HG03469 (cell line): ENCODE data around the gene FNDC3B.

Source experiments
- ATAC-seq: cut with Tn5 transposase; IDR thresholded peaks from one replicate; pipeline ENCODE4 v1.9.1; 2021; ENCODE audit warnings: mild to moderate bottlenecking, moderate library complexity, moderate number of reproducible peaks; ENCODE audit not compliant: unreplicated experiment

The FNDC3B gene

DNA sequence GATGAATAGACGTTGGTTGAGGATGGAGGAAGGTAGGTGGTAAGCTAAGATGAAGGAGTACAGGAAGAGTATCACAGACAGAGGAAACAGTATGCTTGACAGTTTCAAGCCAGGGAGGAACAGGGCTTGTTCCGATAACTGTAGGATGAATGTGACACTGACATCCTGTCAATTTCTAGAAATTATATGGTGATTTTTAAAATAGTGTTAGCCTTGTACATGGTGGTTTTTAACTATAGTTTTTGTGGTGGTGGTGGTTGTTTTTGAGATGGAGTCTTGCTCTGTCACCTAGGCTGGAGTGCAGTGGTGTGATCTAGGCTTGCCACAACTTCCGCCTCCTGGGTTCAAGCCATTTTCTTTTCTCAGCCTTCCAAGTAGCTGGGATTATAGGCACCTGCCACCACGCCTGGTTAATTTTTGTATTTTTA, 92.8 kb downstream of the FNDC3B start:
- no peak for ATAC-seq

DNA sequence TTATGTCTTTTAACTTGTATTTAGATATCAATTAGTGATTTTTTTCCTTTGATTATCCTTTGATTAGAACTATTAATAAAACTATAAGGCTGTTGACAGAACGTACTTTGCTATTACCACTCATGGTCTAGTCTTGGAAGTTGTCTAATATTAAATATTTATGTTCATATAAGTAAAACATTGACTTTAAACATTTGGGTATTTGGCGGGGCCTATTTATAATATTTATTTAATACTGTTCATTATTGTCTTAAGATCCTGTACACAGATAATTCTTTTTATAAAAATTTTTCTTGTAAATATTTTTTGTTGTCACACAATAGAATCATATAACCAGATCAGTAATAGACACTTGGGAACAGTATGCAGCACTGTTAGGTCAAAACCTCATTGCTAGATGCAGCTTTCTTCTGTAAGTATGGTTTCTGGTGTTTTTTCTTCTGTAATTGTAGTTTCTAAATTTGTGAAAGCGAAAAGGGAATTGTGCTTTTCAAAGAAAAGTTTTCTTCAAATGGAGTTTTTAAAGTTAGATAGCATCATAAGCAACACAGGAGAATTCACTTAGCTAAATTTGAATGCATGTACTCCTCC, 93.4 kb downstream of the FNDC3B start:
- no peak for ATAC-seq

DNA sequence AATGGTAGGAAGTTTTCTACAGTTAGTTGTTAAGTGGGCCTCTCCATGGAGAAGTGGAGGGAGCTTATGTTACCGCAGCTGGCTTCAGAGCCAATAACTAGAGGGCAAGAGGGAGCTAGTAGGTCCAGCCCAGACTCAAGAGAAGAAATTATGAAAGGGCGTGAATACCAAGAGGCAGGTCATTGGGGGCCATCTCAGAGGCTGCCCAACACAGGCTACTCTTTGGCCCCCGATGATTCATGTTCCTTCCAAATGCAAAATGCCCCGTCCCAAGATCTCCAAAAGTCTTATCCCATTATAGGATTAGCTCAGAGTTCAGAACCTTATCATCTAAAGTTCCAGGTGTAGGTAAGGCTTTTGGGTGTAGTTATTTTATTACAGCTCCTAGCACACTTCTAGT, 94.5 kb downstream of the FNDC3B start:
- no peak for ATAC-seq

DNA sequence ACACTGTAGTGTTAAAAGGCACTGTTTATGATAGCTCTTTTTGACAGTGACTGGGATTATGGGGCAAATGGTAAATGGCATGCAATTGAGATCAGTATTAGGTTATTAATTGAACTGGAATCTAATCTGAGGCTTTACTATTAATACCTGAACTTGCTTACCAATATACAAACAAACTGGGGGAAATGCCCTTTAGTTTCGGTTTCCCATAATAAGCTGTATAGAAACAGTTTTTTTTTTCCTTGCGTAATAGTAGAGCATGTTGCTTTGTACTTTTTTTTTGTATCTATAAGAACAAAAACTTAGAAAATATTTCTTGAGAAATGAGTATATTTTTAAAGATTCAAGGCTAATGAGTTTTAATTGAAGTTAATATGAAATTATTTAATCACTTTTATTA, 95.0 kb downstream of the FNDC3B start:
- ATAC-seq: peak; percentile 35

GRCh38 chr3:172135185-172135584, 95.8 kb downstream of the FNDC3B start:
- ATAC-seq: no peak

DNA sequence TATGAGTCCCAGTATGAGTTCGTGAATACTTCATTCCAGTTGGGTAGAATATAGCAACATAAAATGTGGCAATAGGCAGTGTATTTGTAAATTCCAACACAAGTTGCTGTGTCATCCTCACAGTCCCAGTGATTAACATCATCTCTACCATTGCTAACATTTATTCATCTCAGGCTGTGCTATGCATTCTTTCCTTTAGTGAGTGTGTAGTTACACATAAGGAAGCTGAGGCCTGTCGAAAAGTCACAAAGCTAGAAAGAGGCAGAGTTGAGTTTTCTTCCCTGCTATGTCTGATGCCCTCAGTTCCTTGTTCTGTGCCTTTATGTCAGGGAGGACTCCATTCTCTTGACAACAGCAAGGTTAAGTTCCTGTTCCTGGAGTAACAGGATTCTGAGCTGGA, 96.4 kb downstream of the FNDC3B start:
- ATAC-seq: no peak

- no peak for ATAC-seq
Measured at GRCh38 chr3:172136330-172136729, 97.0 kb downstream of the FNDC3B start.

- no peak for ATAC-seq
Measured at GRCh38 chr3:172137287-172138192, 98.2 kb downstream of the FNDC3B start.

GRCh38 chr3:172138193-172138537, 98.8 kb downstream of the FNDC3B start:
- no peak for ATAC-seq

- ATAC-seq: no peak
Measured at GRCh38 chr3:172138792-172139507, 99.6 kb downstream of the FNDC3B start.

DNA sequence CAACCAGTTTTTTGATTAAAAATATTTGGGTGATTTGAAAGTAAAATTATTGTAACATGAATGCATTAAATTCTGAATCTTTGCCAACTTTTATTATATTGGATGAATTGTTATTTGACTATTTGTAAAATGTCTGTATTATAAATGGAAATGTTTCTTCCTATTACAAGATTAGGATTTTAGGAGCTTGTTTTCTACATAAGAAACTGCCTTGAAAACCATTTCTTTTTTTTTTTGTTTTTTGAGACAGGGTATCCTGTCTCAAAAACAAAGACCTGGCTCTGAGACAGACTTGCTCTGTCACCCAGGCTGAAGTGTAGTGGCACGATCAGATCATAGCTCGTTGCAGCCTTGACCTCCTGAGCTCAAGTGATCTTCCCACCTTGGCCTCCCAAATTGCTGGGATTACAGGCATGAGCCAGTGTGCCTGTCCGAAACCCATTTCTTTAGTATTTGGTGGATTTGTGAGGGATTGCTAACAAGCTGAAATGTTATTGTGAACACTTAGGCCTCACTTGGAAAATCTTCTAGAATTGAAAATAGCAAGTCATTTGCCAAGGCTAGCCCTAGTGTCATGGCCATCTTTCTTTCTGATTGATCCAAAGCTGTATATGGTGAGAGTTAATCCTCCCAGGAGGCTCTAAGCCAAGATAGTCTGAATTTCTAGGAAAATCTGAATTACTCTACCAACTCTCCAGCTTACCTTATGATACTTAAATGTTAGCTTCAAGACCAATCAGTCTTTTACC, 100.3 kb downstream of the FNDC3B start:
- ATAC-seq: no peak

DNA sequence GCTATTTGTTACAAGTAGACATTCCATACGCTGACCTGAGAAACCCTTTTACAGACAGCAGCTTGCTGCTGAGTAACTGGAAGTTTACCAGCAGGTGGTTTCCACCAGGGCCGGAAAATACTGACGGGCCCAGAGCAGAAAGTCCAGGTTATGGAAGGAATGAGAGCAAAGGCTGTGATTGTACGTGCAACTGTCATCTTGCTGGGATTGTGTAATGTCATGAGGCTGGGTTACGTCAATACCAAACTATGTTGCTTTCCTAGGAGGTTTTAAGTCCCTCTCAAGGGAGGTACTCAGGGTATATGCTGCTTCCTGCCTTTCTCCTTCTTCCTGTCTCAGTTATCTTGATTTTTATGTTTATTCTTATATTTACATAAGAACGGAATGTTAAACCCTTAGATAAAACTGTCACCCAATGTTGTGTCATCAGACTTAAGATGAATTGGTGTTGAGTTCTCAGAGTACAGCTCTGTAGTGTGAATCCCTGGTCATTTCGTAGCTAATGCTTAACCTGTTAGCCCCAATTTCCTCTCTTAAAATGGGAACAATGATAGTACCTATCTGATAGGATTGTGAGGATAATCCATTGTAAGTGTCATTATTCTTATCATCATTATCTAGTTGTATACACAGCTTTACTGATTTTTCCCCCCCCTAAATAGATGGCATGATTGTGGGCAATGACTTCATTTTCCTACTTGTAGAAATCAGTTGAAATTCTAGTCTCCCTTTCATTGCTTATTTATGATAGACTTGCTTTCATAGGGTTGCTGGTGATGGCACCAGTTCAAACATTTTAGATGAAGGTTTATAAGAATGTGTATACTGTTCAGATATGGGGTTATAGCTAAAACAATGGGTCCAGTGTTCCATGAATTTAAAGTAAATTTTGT, 101.4 kb downstream of the FNDC3B start:
- ATAC-seq: no peak

GRCh38 chr3:172142051-172142863, 102.9 kb downstream of the FNDC3B start:
- ATAC-seq: peak; percentile 77

- no peak for ATAC-seq
Measured at GRCh38 chr3:172142864-172143451, 103.6 kb downstream of the FNDC3B start.

- no peak for ATAC-seq
Measured at GRCh38 chr3:172143739-172144497, 104.5 kb downstream of the FNDC3B start.

GRCh38 chr3:172144601-172145000, 105.2 kb downstream of the FNDC3B start:
- ATAC-seq: no peak

DNA sequence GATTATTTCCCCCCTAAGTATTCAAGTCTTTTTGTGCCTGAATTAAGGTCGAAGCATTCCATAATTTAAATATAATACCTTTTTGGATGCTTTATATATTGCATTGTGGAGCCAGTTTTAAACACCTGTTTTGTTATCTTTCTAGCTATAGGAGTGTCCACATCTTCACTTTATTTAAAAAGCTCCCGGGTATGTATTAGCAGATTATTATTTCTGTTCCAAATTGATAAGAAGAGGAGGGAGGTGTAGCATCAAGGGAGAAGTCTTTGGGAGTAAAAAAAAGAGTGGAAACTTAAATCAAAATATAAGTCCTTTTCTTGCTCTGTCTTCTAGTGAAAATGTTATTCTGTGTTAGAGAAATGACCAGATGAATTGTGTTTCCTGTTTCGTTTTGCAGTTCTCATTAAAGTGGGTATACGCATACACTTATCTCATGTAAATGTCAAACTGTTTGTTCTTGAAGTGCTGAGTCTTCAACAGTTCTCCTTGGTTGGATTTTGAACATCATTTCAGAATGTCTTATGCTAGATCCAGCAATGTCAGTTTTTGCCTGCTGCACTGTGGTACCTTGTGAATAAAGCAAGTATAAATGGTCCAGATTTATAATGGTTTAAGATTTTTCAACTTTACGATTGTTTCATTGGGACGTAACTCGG, 105.8 kb downstream of the FNDC3B start:
- ATAC-seq: no peak

- no peak for ATAC-seq
Measured at GRCh38 chr3:172146349-172146748, 107.0 kb downstream of the FNDC3B start.
